HEK293 (cell line): ENCODE data around the gene PACS1.

Experiments used
- EGR2 ChIP-seq: fragments of 450-650 bp; formaldehyde crosslinking; IDR thresholded peaks from 2 replicates; pipeline ENCODE4 v1.5.1; 2016; ENCODE audit warnings: low read depth, missing biosample characterization, missing genetic modification characterization
- GLIS2 ChIP-seq: fragments of 450-650 bp; formaldehyde crosslinking; IDR thresholded peaks from 2 replicates; pipeline ENCODE4 v1.5.1; 2016; ENCODE audit warnings: missing biosample characterization, missing genetic modification characterization
- KLF1 ChIP-seq: fragments of 450-650 bp; formaldehyde crosslinking; IDR thresholded peaks from 2 replicates; pipeline ENCODE4 v1.5.1; 2016; ENCODE audit warnings: missing biosample characterization, missing genetic modification characterization
- KLF10 ChIP-seq: fragments of 450-650 bp; IDR thresholded peaks from 2 replicates; pipeline ENCODE4 v1.5.1; 2018; ENCODE audit warnings: missing biosample characterization, mild to moderate bottlenecking, missing genetic modification characterization
- OSR2 ChIP-seq: fragments of 450-650 bp; formaldehyde crosslinking; IDR thresholded peaks from 2 replicates; pipeline ENCODE4 v1.5.1; 2016; ENCODE audit warnings: missing biosample characterization, missing genetic modification characterization
- PATZ1 ChIP-seq: fragments of 450-650 bp; formaldehyde crosslinking; IDR thresholded peaks from 2 replicates; pipeline ENCODE4 v1.5.1; 2016; ENCODE audit warnings: missing biosample characterization, missing genetic modification characterization
- PRDM10 ChIP-seq: fragments of 450-650 bp; formaldehyde crosslinking; IDR thresholded peaks from 2 replicates; pipeline ENCODE4 v1.5.1; 2016; ENCODE audit warnings: missing biosample characterization, missing genetic modification characterization
- PRDM4 ChIP-seq: fragments of 450-650 bp; formaldehyde crosslinking; IDR thresholded peaks from 2 replicates; pipeline ENCODE4 v1.5.1; 2017; ENCODE audit warnings: missing biosample characterization, missing genetic modification characterization
- SP3 ChIP-seq: fragments of 450-650 bp; formaldehyde crosslinking; IDR thresholded peaks from 2 replicates; pipeline ENCODE4 v1.5.1; 2016; ENCODE audit warnings: missing biosample characterization, missing genetic modification characterization
- SP7 ChIP-seq: fragments of 450-650 bp; formaldehyde crosslinking; IDR thresholded peaks from 2 replicates; pipeline ENCODE4 v1.5.1; 2016; ENCODE audit warnings: missing biosample characterization, missing genetic modification characterization
- ZBTB8A ChIP-seq: fragments of 450-650 bp; formaldehyde crosslinking; IDR thresholded peaks from 2 replicates; pipeline ENCODE4 v1.5.1; 2016; ENCODE audit warnings: missing biosample characterization, missing genetic modification characterization
- ZIC2 ChIP-seq: fragments of 450-650 bp; formaldehyde crosslinking; IDR thresholded peaks from 2 replicates; pipeline ENCODE4 v1.5.1; 2016; ENCODE audit warnings: missing biosample characterization, missing genetic modification characterization
- ZNF184 ChIP-seq: fragments of 450-650 bp; IDR thresholded peaks from 2 replicates; pipeline ENCODE4 v1.5.1; 2018; ENCODE audit warnings: missing biosample characterization, mild to moderate bottlenecking, missing genetic modification characterization
- ZNF2 ChIP-seq: fragments of 450-650 bp; formaldehyde crosslinking; IDR thresholded peaks from 2 replicates; pipeline ENCODE4 v1.5.1; 2016; ENCODE audit warnings: missing biosample characterization, missing genetic modification characterization
- ZNF426 ChIP-seq: fragments of 450-650 bp; formaldehyde crosslinking; IDR thresholded peaks from 2 replicates; pipeline ENCODE4 v1.5.1; 2017; ENCODE audit warnings: missing biosample characterization, missing genetic modification characterization, mild to moderate bottlenecking, inconsistent platforms, moderate library complexity
- ZNF670 ChIP-seq: fragments of 450-650 bp; formaldehyde crosslinking; IDR thresholded peaks from 2 replicates; pipeline ENCODE4 v1.5.1; 2016; ENCODE audit warnings: missing biosample characterization, missing genetic modification characterization, low read depth
- TF ChIP-seq, protein P1 (sequence below): fragments of 450-650 bp; formaldehyde crosslinking; IDR thresholded peaks from 2 replicates; pipeline ENCODE4 v1.5.1; 2017; ENCODE audit warnings: missing biosample characterization, mild to moderate bottlenecking, missing genetic modification characterization, moderate library complexity
- TF ChIP-seq, protein P2 (sequence below): fragments of 450-650 bp; formaldehyde crosslinking; IDR thresholded peaks from 2 replicates; pipeline ENCODE4 v1.5.1; 2016; ENCODE audit warnings: missing biosample characterization, missing genetic modification characterization, low read depth
- TF ChIP-seq, protein P3 (sequence below): fragments of 450-650 bp; formaldehyde crosslinking; optimal IDR thresholded peaks from 2 replicates; pipeline ENCODE3; 2016; ENCODE audit warnings: missing biosample characterization, mild to moderate bottlenecking, missing genetic modification characterization
- TF ChIP-seq, protein P4 (sequence below): fragments of 450-650 bp; formaldehyde crosslinking; IDR thresholded peaks from 2 replicates; pipeline ENCODE4 v1.5.1; 2016; ENCODE audit warnings: missing biosample characterization, missing genetic modification characterization

PACS1 gene

DNA sequence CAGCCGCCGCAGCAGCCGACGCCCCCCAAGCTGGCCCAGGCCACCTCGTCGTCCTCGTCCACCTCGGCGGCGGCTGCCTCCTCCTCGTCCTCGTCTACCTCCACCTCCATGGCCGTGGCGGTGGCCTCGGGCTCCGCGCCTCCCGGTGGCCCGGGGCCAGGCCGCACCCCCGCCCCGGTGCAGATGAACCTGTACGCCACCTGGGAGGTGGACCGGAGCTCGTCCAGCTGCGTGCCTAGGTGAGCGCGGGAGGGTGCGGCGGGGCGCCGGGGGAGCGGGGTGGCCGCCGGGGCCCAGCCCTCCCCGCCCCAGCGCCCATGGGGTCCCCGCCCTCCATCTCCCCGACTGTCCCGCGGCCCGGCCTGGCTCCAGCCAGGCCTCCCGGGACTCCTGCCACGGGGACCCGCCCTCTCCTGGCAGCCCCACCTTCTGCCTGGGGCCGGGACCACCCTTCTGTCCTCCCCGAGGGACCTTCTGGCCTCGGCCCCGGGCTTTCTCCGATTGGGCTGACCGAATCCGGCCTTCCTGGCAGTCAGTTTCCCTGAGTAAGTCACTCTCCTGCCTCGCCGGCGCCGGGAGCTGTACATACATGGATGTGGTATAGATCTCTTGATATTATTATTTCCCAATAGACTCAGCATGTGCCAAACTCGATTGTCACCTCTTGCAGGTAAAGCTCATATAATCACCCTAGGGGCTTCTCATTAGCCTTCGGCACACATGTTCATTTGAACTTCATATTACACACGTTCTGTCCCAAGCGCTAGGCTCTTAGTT, 720 bp downstream of the PACS1 start (continued):
- TF ChIP-seq, protein P1, sequence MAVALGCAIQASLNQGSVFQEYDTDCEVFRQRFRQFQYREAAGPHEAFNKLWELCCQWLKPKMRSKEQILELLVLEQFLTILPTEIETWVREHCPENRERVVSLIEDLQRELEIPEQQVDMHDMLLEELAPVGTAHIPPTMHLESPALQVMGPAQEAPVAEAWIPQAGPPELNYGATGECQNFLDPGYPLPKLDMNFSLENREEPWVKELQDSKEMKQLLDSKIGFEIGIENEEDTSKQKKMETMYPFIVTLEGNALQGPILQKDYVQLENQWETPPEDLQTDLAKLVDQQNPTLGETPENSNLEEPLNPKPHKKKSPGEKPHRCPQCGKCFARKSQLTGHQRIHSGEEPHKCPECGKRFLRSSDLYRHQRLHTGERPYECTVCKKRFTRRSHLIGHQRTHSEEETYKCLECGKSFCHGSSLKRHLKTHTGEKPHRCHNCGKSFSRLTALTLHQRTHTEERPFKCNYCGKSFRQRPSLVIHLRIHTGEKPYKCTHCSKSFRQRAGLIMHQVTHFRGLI (tag by site-specific recombination) = no peak
- TF ChIP-seq, protein P2, sequence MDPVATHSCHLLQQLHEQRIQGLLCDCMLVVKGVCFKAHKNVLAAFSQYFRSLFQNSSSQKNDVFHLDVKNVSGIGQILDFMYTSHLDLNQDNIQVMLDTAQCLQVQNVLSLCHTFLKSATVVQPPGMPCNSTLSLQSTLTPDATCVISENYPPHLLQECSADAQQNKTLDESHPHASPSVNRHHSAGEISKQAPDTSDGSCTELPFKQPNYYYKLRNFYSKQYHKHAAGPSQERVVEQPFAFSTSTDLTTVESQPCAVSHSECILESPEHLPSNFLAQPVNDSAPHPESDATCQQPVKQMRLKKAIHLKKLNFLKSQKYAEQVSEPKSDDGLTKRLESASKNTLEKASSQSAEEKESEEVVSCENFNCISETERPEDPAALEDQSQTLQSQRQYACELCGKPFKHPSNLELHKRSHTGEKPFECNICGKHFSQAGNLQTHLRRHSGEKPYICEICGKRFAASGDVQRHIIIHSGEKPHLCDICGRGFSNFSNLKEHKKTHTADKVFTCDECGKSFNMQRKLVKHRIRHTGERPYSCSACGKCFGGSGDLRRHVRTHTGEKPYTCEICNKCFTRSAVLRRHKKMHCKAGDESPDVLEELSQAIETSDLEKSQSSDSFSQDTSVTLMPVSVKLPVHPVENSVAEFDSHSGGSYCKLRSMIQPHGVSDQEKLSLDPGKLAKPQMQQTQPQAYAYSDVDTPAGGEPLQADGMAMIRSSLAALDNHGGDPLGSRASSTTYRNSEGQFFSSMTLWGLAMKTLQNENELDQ (tag by site-specific recombination) = no peak
- no peak for TF ChIP-seq SP7
- no peak for TF ChIP-seq ZNF184 (tag by site-specific recombination)
- TF ChIP-seq, protein P3, sequence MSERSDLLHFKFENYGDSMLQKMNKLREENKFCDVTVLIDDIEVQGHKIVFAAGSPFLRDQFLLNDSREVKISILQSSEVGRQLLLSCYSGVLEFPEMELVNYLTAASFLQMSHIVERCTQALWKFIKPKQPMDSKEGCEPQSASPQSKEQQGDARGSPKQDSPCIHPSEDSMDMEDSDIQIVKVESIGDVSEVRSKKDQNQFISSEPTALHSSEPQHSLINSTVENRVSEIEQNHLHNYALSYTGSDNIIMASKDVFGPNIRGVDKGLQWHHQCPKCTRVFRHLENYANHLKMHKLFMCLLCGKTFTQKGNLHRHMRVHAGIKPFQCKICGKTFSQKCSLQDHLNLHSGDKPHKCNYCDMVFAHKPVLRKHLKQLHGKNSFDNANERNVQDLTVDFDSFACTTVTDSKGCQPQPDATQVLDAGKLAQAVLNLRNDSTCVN (tag by site-specific recombination) = peak; percentile 19
- TF ChIP-seq PRDM4 (tag by site-specific recombination) = no peak
- TF ChIP-seq ZNF2 = no peak
- TF ChIP-seq EGR2 (tag by site-specific recombination) = no peak
- TF ChIP-seq, protein P4, sequence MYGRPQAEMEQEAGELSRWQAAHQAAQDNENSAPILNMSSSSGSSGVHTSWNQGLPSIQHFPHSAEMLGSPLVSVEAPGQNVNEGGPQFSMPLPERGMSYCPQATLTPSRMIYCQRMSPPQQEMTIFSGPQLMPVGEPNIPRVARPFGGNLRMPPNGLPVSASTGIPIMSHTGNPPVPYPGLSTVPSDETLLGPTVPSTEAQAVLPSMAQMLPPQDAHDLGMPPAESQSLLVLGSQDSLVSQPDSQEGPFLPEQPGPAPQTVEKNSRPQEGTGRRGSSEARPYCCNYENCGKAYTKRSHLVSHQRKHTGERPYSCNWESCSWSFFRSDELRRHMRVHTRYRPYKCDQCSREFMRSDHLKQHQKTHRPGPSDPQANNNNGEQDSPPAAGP (tag by site-specific recombination) = no peak
- peak; percentile 41; the same call in 1 of the 2 replicates for TF ChIP-seq GLIS2 (tag by site-specific recombination)
- peak; percentile 81 for TF ChIP-seq KLF1 (tag by site-specific recombination)
- peak; percentile 45; the same call in 1 of the 2 replicates for TF ChIP-seq SP3 (tag by site-specific recombination)
- TF ChIP-seq ZNF426 = no peak
- 0 out of 2 replicates have a peak, but pooled peaks have one; percentile 34 for TF ChIP-seq PATZ1 (tag by site-specific recombination)
- no peak for TF ChIP-seq OSR2 (tag by site-specific recombination)
- TF ChIP-seq ZNF670 (tag by site-specific recombination) = no peak
- TF ChIP-seq ZIC2 (tag by site-specific recombination) = no peak
- TF ChIP-seq KLF10 = no peak; the same call in 1 of the 2 replicates
- no peak for TF ChIP-seq PRDM10 (tag by site-specific recombination)
- TF ChIP-seq ZBTB8A (tag by site-specific recombination) = peak; percentile 12; the same call in 1 of the 2 replicates
- TF ChIP-seq, all 188 proteins: peak for 11
